ENCODE measurements around the gene CCDC170. TPM values are rescaled to one million over a fixed set of nuclear protein-coding genes. Genes with fewer than 3 reads are reported as not detected.
"Not testable (repeated sequence)": the region's sequence is repeated elsewhere in the genome, so short reads cannot be mapped to it uniquely, and the experiment has no call there.

Gene CCDC170
- polyA plus RNA-seq, 1 experiment: 1.9 TPM

DNA sequence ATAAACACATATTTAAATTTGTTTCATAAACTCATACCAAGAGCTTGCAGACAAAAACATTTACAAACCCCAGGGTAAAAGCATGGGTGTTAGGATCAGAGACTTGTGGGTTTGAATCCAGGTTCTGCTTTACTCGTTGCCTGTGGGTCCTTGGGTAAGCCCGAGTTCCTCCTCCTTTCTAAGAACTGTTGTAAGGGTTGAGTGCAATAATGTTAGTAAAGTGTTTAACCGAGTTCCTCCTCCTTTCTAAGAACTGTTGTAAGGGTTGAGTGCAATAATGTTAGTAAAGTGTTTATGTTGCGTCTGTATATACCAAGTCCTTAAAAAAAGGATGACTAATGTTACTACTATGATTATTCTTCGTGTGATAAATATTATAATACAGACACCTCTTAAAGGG is 18.7 kb downstream of the CCDC170 start:
- TF ChIP-seq, protein P1, sequence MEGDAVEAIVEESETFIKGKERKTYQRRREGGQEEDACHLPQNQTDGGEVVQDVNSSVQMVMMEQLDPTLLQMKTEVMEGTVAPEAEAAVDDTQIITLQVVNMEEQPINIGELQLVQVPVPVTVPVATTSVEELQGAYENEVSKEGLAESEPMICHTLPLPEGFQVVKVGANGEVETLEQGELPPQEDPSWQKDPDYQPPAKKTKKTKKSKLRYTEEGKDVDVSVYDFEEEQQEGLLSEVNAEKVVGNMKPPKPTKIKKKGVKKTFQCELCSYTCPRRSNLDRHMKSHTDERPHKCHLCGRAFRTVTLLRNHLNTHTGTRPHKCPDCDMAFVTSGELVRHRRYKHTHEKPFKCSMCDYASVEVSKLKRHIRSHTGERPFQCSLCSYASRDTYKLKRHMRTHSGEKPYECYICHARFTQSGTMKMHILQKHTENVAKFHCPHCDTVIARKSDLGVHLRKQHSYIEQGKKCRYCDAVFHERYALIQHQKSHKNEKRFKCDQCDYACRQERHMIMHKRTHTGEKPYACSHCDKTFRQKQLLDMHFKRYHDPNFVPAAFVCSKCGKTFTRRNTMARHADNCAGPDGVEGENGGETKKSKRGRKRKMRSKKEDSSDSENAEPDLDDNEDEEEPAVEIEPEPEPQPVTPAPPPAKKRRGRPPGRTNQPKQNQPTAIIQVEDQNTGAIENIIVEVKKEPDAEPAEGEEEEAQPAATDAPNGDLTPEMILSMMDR (IDR thresholded peaks at IDR 0.05; ENCODE audit: low read depth, low read length): no peak
- H3K27ac ChIP-seq (ENCODE audit: low read depth, low read length): no peak overlapping the region
- no peak for DNase-seq (ENCODE audit: low read depth, low spot score)

DNA sequence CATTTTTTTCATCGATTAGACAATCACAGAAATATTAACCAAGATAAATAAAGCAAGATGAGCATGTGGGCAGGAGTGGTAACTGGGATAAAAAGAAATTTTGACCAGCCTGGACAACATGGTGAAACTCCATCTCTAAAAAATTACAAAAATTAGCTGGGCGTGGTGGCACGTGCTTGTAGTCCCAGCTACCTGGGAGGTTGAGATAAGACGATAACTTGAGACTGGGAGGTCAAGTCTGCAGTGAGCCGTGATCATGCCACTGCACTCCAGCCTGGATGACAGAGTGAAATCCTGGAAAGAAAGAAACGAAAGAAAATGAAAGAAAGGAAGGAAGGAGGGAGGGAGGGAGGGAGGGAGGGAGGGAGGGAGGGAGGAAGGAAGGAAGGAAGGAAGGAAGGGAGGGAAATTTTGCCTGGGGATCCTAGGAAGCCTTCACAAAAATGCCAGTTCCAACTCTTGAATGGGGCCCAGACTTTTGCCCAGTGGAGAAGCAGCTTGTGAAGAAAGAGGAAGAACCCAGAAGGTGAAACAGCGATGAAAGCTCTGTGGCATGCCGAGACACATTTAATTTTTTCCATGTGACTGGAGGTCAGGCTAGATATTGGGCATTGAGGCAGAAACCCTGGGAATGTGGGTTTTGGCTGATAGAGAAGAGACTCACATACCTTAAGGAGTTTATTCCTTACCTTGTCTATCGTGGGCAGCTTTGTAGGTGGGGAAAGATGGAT is 20.3 kb downstream of the CCDC170 start:
- Histone ChIP-seq H3K27ac (ENCODE audit: low read depth, low read length) (no peak overlapping the region), H3K9me3 (ENCODE audit: control insufficient read depth, insufficient read depth, low read length) (no peaks in the 10 kb centered on the region), H3K27me3 (ENCODE audit: control insufficient read depth, insufficient read depth, low read length) (no peaks in the 10 kb centered on the region), H3K4me3 (ENCODE audit: low read depth, low read length) (no peak overlapping the region)
- POLR2A ChIA-PET: no interaction called here
- CTCF ChIA-PET: no interaction called here
- no peak for DNase-seq (ENCODE audit: low read depth, low spot score)
- TF ChIP-seq, protein P1 (IDR thresholded peaks at IDR 0.05; ENCODE audit: low read depth, low read length): no peak

More for the DNA sequence above, 18.7 kb downstream of the CCDC170 start:
- ChIA-PET CTCF (no interaction called here), POLR2A (no interaction called here)
- no peaks in the 10 kb centered on the region for H3K9me3 ChIP-seq (ENCODE audit: control insufficient read depth, insufficient read depth, low read length)
- no peaks in the 10 kb centered on the region for H3K27me3 ChIP-seq (ENCODE audit: control insufficient read depth, insufficient read depth, low read length)
- H3K4me3 ChIP-seq (ENCODE audit: low read depth, low read length): no peak overlapping the region

DNA sequence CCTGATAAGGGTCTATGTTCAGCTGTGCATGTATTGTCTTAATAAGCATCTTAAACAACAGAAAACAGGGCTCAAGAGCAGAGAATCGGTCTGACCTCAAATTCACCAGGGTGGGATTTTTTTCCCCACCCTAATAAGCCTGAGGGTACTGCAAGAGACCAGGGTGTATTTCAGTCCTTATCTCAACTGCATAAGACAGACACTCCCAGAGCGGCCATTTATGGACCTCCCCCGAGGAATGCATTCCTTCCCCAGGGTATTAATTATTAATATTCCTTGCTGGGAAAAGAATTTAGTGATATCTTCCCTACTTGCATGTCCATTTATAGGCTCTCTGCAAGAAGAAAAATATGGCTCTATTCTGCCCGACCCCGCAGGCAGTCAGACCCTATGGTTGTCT is 25.2 kb downstream of the CCDC170 start:
- H3K27ac ChIP-seq (ENCODE audit: low read depth, low read length); H3K27me3 ChIP-seq (ENCODE audit: control insufficient read depth, insufficient read depth, low read length); H3K4me3 ChIP-seq (ENCODE audit: low read depth, low read length); DNase-seq (ENCODE audit: low read depth, low spot score); CTCF ChIA-PET; POLR2A ChIA-PET; H3K9me3 ChIP-seq (ENCODE audit: control insufficient read depth, insufficient read depth, low read length): not testable (repeated sequence)

DNA sequence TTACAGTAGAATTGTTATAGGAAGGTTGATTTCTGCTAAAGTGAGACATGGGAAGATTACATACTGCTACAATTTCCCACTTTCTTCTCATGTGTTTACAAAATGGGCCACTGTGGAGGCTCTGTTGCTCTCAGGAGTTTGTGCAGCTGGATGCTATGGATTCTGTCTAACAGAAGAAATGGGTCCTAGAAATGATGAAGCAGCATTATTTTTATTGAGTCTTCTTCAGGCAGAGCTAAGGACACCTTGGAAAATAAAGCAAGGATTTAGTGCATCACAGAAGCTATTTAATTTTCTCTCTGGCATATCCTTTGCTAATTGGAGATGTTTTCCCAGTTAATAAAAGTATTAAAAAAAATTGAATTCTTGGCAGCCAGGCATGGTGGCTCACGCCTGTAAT is 29.2 kb downstream of the CCDC170 start:
- TF ChIP-seq, protein P1 (IDR thresholded peaks at IDR 0.05; ENCODE audit: low read depth, low read length): no peak
- POLR2A ChIA-PET: interaction anchor here (0.6 kb wide), 1 partner anchor 19 kb away, joined by 5 read pairs; no protein-coding TSS in a partner anchor
- CTCF ChIA-PET: no interaction called here
- Histone ChIP-seq H3K4me3 (ENCODE audit: low read depth, low read length) (no peak overlapping the region), H3K27ac (ENCODE audit: low read depth, low read length) (no peak overlapping the region), H3K27me3 (ENCODE audit: control insufficient read depth, insufficient read depth, low read length) (no peaks in the 10 kb centered on the region), H3K9me3 (ENCODE audit: control insufficient read depth, insufficient read depth, low read length) (peaks cover 4% of the 10 kb centered on the region; the same call in 1 of the 2 replicates)
- DNase-seq (ENCODE audit: low read depth, low spot score): no peak

DNA sequence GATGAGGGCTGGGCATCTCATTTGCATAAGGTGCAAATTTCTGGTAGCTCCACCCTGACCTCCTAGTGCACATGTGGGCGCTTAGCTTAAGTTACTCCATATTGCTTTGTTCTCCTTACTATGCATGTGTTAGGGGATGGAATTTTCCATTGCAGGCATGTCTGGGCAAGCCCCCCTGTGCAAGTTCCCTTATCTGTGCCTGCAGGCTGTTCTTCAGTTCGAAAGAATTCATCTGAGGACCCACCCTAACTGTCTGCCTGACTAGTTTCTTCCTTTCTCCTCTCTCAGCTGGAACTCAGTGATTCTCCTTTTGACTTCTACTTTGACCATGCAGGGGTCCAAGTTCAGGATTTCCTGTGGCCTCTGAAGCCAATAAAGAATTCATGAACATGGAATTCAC is 30.2 kb downstream of the CCDC170 start:
- DNase-seq (ENCODE audit: low read depth, low spot score): no peak
- POLR2A ChIA-PET: no interaction called here
- Histone ChIP-seq H3K27me3 (ENCODE audit: control insufficient read depth, insufficient read depth, low read length) (no peaks in the 10 kb centered on the region), H3K27ac (ENCODE audit: low read depth, low read length) (no peak overlapping the region), H3K9me3 (ENCODE audit: control insufficient read depth, insufficient read depth, low read length) (peaks cover 4% of the 10 kb centered on the region; the same call in 1 of the 2 replicates), H3K4me3 (ENCODE audit: low read depth, low read length) (no peak overlapping the region)
- TF ChIP-seq, protein P1 (IDR thresholded peaks at IDR 0.05; ENCODE audit: low read depth, low read length): no peak
- CTCF ChIA-PET: interaction anchor here (1.3 kb wide), 1 partner anchor 118 kb away, joined by 3 read pairs; no protein-coding TSS in a partner anchor
